ENCODE measurements around the gene ETNK1.

ETNK1 gene

DNA sequence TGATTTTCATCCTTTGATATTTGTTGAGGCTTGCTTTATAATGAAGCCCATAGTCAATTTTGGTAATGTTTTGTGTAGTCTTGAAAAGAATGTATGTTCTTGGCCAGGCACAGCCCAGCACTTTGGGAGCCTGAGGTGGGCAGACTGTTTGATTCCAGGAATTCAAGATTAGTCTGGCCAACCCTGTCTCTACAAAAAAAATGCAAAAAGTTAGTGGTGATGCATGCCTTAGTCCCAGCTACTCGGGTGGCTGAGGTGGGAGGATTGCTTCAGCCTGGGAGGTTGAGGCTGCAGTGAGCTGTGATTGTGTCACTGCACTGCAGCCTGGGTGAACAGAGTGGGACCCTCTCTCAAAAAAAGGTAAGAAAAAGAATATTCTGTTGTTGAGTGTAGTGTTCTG, 10.8 kb downstream of the ETNK1 start:
- no peak for DNase-seq

- no peak for DNase-seq
These were observed 15.9 kb downstream of the ETNK1 start for GRCh38 chr12:22640851-22641250.

DNA sequence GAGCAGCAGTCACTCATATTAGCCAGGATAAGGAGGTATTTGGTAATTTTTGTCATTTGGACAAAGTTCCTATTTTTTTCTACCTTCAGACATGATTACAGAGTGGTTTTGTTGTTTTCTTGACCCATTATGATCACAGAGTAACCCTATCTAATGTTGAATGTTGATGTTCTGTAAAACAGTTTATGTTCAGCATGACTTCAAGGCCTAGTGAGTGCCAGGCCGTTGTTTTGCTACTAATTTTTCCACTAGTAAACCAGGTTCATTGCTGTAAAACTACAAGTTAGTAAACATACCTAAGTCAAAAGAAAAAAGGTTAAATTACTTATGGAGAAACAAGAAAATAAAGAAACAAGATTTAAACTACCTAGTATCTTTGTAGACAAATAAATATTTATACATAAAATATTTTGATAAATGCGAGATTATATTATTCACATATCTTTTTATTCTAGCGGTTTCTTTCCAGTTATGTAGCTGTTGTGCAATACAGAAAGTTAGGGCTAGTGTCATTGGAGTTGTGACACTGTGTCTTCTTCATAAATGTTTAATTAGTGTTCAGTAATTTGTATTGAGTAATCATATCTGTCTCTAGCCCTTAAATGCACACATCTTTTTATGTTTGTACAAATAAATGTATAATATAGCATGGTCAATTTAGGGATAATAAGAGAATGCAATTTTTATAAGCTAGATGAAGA, 16.5 kb downstream of the ETNK1 start:
- DNase-seq = no peak

GRCh38 chr12:22648668-22649067, 23.7 kb downstream of the ETNK1 start:
- no peak for DNase-seq

- DNase-seq = no peak
These were observed 28.1 kb downstream of the ETNK1 start for GRCh38 chr12:22653075-22653474.

- no peak for DNase-seq
These were observed 28.8 kb downstream of the ETNK1 start for GRCh38 chr12:22653791-22654190.

- DNase-seq = no peak
These were observed 31.4 kb downstream of the ETNK1 start for GRCh38 chr12:22656376-22656775.

- DNase-seq = no peak
These were observed 31.9 kb downstream of the ETNK1 start for GRCh38 chr12:22656831-22657230.

- DNase-seq = no peak
These were observed 32.6 kb downstream of the ETNK1 start for GRCh38 chr12:22657538-22657937.

DNA sequence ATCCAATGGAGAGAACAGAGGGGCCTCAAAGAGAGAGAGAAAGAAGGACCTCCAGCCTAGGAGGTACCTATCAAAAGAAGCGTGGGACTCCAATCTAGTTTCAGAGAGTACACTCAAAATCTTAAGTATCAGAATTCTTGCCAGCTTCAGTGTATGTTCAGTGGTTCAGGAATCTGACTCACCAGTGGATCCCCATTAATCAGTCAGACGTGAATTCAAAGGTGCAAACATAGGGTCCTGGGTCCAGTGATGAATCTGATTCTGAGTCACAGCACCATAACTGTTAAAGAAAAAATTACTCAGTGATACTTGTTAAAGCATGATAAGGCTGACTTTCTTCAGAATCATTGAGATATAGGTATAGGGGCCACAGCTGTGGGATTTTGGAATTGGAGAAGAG, 33.2 kb downstream of the ETNK1 start:
- no peak for DNase-seq

GRCh38 chr12:22662356-22662755, 37.4 kb downstream of the ETNK1 start:
- no peak for DNase-seq

- no peak for DNase-seq
These were observed 40.5 kb downstream of the ETNK1 start for GRCh38 chr12:22665476-22665875.

GRCh38 chr12:22667122-22667521, 42.2 kb downstream of the ETNK1 start:
- DNase-seq = no peak

- DNase-seq = no peak
These were observed 43.5 kb downstream of the ETNK1 start for GRCh38 chr12:22668441-22668840.

- DNase-seq = peak; percentile 34
These were observed 45.8 kb downstream of the ETNK1 start for GRCh38 chr12:22670762-22671161.

DNA sequence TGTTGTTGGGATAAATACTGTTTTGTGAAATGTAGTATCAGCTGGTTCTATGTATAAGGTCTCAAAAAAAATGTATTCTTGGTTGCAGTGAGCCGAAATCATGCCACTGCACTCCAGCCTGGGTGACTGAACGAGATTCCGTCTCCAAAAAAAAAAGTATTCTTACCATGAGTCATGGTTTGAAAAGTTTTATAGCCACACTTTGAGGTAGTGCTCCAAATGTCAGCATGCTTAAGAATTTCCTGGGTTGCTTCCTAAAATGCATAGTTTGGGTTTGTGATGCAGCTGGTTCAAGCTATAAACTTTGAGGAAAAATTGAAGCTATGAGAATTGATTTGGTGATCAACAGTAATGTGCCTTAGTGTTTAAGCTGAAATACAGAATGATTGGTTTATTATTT, 48.0 kb downstream of the ETNK1 start:
- no peak for DNase-seq

GRCh38 chr12:22677781-22678574, 53.0 kb downstream of the ETNK1 start:
- no peak for DNase-seq

DNA sequence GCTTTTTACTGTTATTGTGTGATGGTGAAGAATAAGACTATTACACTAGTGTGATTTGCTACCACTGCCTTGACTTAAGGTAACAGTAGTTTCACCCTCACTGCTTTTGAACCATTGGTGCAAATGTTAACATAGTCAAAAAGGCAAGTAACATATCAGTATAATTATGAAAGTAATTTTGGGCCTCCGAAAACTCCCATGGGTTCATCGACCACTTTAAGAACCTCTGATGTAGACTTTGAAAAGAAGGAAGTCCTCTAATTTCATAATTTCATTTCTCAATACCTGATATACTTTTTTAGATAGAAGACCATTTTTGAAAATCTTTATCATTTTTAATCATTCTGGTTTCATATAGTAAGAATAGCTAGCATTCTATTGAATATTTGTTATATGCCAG, 57.7 kb downstream of the ETNK1 start:
- no peak for DNase-seq

GRCh38 chr12:22683131-22683530, 58.2 kb downstream of the ETNK1 start:
- DNase-seq = no peak

DNA sequence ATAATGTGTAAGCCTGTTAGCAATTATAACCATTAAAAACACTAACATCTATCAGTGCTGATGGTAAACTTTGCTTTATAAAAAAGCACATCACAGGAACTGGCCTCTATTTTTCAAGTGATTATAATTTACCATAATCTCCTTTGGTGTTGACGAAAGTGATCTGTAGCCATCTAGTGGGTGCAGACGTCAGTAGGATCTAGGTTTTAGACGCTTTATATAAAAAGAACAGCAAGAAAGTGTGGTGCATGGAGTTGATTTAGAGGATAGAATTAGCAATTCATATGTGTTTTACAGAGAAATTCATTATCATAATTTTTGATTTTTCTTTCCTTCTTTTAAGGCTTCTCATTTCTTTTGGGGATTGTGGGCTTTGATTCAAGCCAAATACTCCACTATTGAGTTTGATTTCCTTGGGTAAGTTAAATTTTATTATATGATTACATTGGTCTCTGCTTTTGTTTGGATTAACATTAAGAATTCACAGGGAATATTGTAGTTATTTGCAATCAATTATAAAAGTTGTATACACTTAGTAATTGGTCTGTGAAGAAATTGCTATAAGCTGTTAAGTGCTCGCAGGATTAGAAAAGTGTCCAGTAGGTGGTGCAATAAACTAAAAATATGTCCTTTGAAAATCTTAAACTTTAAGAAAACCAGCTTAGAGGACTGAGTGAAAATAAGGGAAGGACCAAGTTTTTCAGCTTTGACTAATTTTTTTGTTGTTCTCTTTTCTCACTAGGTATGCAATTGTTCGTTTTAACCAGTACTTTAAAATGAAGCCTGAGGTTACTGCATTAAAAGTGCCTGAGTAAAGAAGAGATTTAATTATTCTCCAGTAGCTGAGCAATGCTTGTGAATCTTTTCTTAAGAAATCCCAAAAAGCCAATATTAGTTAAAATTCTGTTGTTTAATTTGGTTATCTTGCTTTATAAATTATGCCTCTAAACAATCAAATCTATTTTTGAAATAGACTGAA, 59.5 kb downstream of the ETNK1 start:
- peak; percentile 61 for DNase-seq

DNA sequence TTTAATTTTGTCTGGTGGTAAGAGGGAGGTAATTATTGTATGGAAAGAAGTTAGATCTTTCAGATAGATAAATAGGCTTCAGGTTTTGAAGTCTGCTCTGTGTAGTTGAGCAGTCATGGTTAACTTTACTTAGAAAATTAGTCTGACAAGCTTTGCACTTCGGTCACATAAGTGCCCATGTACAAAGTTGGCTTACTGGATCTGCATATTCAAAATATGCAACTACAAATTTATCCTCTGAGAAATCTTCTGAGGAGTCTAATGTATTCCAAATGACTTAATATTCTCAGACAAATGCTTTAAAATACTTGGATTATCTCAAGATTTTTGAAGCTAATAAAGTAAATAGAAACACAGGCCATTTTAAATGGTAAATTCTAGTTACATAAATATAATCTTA, 61.2 kb downstream of the ETNK1 start:
- DNase-seq = no peak

- peak; percentile 14 for DNase-seq
These were observed 62.5 kb downstream of the ETNK1 start for GRCh38 chr12:22687361-22688076.

GRCh38 chr12:22689876-22690275, 64.9 kb downstream of the ETNK1 start:
- DNase-seq = no peak

Measured in hematopoietic multipotent progenitor cell treated with erythropoietin and hydrocortisone succinate and interleukin-3 and kit ligand, for 8 days (in vitro differentiated cells).